Measurements from ENCODE around the gene DYDC2.

The DYDC2 gene

GRCh38 chr10:80372675-80373074 is 16.1 kb downstream of the DYDC2 start:
- DNase-seq = no peak

GRCh38 chr10:80373502-80373901 is 16.9 kb downstream of the DYDC2 start:
- DNase-seq = no peak

- no peak for DNase-seq
These were observed 23.1 kb downstream of the DYDC2 start for GRCh38 chr10:80379701-80380100.

GRCh38 chr10:80380185-80380584 is 23.6 kb downstream of the DYDC2 start:
- no peak for DNase-seq

- peak; percentile 15 for DNase-seq
These were observed 26.4 kb downstream of the DYDC2 start for GRCh38 chr10:80382989-80383388.

- no peak for DNase-seq
These were observed 34.2 kb downstream of the DYDC2 start for GRCh38 chr10:80390740-80391139.

GRCh38 chr10:80392250-80392649 is 35.7 kb downstream of the DYDC2 start:
- DNase-seq = no peak

GRCh38 chr10:80394358-80394916 is 37.9 kb downstream of the DYDC2 start:
- DNase-seq = no peak

GRCh38 chr10:80397014-80397413 is 40.4 kb downstream of the DYDC2 start:
- no peak for DNase-seq

- no peak for DNase-seq
These were observed 43.7 kb downstream of the DYDC2 start for GRCh38 chr10:80400136-80400804.

GRCh38 chr10:80405035-80405434 is 48.5 kb downstream of the DYDC2 start:
- DNase-seq = no peak

GRCh38 chr10:80405626-80406025 is 49.0 kb downstream of the DYDC2 start:
- DNase-seq = peak; percentile 4

GRCh38 chr10:80406204-80406603 is 49.6 kb downstream of the DYDC2 start:
- DNase-seq = no peak

GRCh38 chr10:80407812-80408241 is 51.2 kb downstream of the DYDC2 start:
- peak; percentile 58 for DNase-seq

GRCh38 chr10:80408242-80409101 is 51.9 kb downstream of the DYDC2 start, which contains the start of gene PRXL2A:
Gene PRXL2A, plus strand, starts transcription at chr10:80408551. Its CDS starts 11,917 bp downstream, at chr10:80420468.
- DNase-seq = peak; percentile 39

GRCh38 chr10:80409121-80409520 is 52.5 kb downstream of the DYDC2 start:
- no peak for DNase-seq

GRCh38 chr10:80410122-80410521 is 53.5 kb downstream of the DYDC2 start:
- DNase-seq = no peak

GRCh38 chr10:80410578-80411145 is 54.1 kb downstream of the DYDC2 start:
- no peak for DNase-seq

GRCh38 chr10:80411267-80411668 is 54.7 kb downstream of the DYDC2 start:
- no peak for DNase-seq

GRCh38 chr10:80411681-80412220 is 55.2 kb downstream of the DYDC2 start:
- no peak for DNase-seq

- no peak for DNase-seq
These were observed 55.9 kb downstream of the DYDC2 start for GRCh38 chr10:80412486-80412885.

- DNase-seq = peak; percentile 60
These were observed 56.9 kb downstream of the DYDC2 start for GRCh38 chr10:80413271-80413996.
